ENCODE measurements around the gene BABAM2. TPM values are rescaled to one million over a fixed set of nuclear protein-coding genes. Genes with fewer than 3 reads are reported as not detected.

BABAM2 gene
- total and polyA plus RNA-seq, 2 of the 4 experiments (the other 2 are of a cell fraction): 20.9 to 23.1 TPM

DNA sequence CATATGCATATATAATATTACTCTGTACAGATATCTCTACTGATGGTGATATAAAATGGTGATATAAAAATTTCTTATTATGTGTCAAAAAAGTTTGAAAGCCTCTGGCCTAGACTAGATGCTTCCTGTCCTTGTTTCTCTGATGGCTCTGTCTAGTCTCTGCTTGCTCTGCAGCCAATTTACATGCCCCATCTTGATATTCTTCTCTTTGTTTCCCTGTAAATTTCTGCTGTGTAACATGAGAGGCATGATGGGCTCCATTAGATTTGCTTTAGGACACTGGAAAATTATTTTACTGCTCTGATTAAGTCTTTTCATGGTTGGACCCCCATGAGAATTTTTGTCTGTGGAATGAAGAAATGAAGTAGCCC is 24.3 kb downstream of the BABAM2 start:
- Histone ChIP-seq H4K91ac (ENCODE audit: insufficient read depth, low read depth, low read length) (no peak overlapping the region), H3K14ac (replicated peaks; ENCODE audit: low read depth, low read length) (no peak overlapping the region), H2AK5ac (ENCODE audit: low read depth, low read length) (no peak overlapping the region), H2BK20ac (ENCODE audit: low read depth, low read length) (no peak overlapping the region), H3K36me3 (ENCODE audit: control insufficient read depth, insufficient read depth, low read length) (no peaks in the 10 kb centered on the region), H3K9me1 (ENCODE audit: insufficient read depth, low read length) (no peaks in the 10 kb centered on the region), H2BK15ac (ENCODE audit: low read depth, low read length) (no peak overlapping the region), H4K8ac (ENCODE audit: low read depth in 2 of 2, low read length in 2 of 2) (no peak overlapping the region), H2AK9ac (replicated peaks; ENCODE audit: low read depth, low read length, poor library complexity) (no peak overlapping the region), H3K4me1 (ENCODE audit: control insufficient read depth, insufficient read depth, low read length) (0 out of 2 replicates have a peak, but pooled peaks cover 2% of the 10 kb centered on the region), H4K20me1 (ENCODE audit: insufficient read depth, low read length) (no peaks in the 10 kb centered on the region), H4K5ac (ENCODE audit: low read depth, low read length) (no peak overlapping the region), H3K23ac (ENCODE audit: low read depth, low read length) (no peak overlapping the region), H3K4ac (ENCODE audit: low read depth, low read length) (no peak overlapping the region), H3K27ac (ENCODE audit: insufficient read depth, low read length) (no peak overlapping the region), H3K4me3 (ENCODE audit: insufficient read depth, low read depth, low read length) (no peak overlapping the region), H3K9me3 (ENCODE audit: control insufficient read depth, insufficient read depth, low read length) (no peaks in the 10 kb centered on the region), H3K56ac (ENCODE audit: extremely low read depth, insufficient read depth, low read length) (no peak overlapping the region), H3K79me1 (ENCODE audit: low read depth in 1 of 2, low read length in 2 of 2) (peaks cover 3 to 5% of the 10 kb centered on the region in 2 experiments; a peak in 2 of 4 replicates), H3K18ac (ENCODE audit: low read depth, low read length) (no peak overlapping the region), H3K27me3 (ENCODE audit: control insufficient read depth, insufficient read depth, low read length) (no peaks in the 10 kb centered on the region), H2BK120ac (ENCODE audit: low read depth, low read length) (no peak overlapping the region), H2BK5ac (ENCODE audit: low read depth, low read length, poor library complexity, severe bottlenecking) (no peak overlapping the region), H2AFZ (replicated peaks; ENCODE audit: low read length, poor library complexity) (no peak overlapping the region), H3K9ac (ENCODE audit: low read depth, low read length) (no peak overlapping the region), H3K4me2 (ENCODE audit: low read depth, low read length) (no peak overlapping the region)
- ATAC-seq (ENCODE audit: low read depth): no peak
- in situ Hi-C loops (cut with MboI; ENCODE audit: low sequenced_read_pairs): no loop called here
- intact Hi-C loops (cut with micrococcal nuclease): no loop called here
- no peak for DNase-seq
- dilution Hi-C loops (cut with HindIII; ENCODE audit: low sequenced_read_pairs, unreplicated experiment): no loop called here
- POLR2A ChIA-PET (ENCODE audit: unreplicated experiment): no interaction called here
- TF ChIP-seq POLR2A (IDR thresholded peaks at IDR 0.05; ENCODE audit: low read depth, low read length) (no peak), RAD21 (IDR thresholded peaks at IDR 0.05; ENCODE audit: low read length) (no peak), ELK1 (IDR thresholded peaks at IDR 0.05; ENCODE audit: borderline replicate concordance, low read depth, low read length) (no peak), USF2 (IDR thresholded peaks at IDR 0.05; ENCODE audit: low read depth, low read length) (no peak), MAFK (IDR thresholded peaks at IDR 0.05; ENCODE audit: low read depth, low read length) (no peak), MXI1 (IDR thresholded peaks at IDR 0.05; ENCODE audit: borderline replicate concordance, low read depth, low read length) (no peak), SMC3 (IDR thresholded peaks at IDR 0.05; ENCODE audit: low read depth, low read length) (no peak), NFE2L2 (IDR thresholded peaks at IDR 0.05; ENCODE audit: low read depth, low read length) (no peak), CHD1 (IDR thresholded peaks at IDR 0.05; ENCODE audit: low read depth, low read length) (no peak), RCOR1 (IDR thresholded peaks at IDR 0.05; ENCODE audit: insufficient replicate concordance, low read length) (no peak), MAZ (IDR thresholded peaks at IDR 0.05; ENCODE audit: borderline replicate concordance, low read depth, low read length) (no peak), RFX5 (IDR thresholded peaks at IDR 0.05; ENCODE audit: low read depth, low read length) (no peak), FOS (IDR thresholded peaks at IDR 0.05; ENCODE audit: low read depth, low read length) (no peak), CEBPB (IDR thresholded peaks at IDR 0.05; ENCODE audit: low read depth, low read length) (no peak), BHLHE40 (IDR thresholded peaks at IDR 0.05; ENCODE audit: low read depth, low read length) (no peak)
- TF ChIP-seq, protein P1, sequence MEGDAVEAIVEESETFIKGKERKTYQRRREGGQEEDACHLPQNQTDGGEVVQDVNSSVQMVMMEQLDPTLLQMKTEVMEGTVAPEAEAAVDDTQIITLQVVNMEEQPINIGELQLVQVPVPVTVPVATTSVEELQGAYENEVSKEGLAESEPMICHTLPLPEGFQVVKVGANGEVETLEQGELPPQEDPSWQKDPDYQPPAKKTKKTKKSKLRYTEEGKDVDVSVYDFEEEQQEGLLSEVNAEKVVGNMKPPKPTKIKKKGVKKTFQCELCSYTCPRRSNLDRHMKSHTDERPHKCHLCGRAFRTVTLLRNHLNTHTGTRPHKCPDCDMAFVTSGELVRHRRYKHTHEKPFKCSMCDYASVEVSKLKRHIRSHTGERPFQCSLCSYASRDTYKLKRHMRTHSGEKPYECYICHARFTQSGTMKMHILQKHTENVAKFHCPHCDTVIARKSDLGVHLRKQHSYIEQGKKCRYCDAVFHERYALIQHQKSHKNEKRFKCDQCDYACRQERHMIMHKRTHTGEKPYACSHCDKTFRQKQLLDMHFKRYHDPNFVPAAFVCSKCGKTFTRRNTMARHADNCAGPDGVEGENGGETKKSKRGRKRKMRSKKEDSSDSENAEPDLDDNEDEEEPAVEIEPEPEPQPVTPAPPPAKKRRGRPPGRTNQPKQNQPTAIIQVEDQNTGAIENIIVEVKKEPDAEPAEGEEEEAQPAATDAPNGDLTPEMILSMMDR (conservative IDR thresholded peaks at IDR 0.05; ENCODE audit: low read depth, low read length): no peak
- no TSS peak for BruUV-seq (replicated peaks)
- CTCF ChIA-PET: interaction anchor here (0.6 kb wide), 2 partner anchors 99 to 575 kb away, joined by 3 read pairs; no protein-coding TSS in a partner anchor
